ENCODE data around the gene CDAN1.

The CDAN1 gene

GRCh38 chr15:42696626-42697025 is 40.3 kb downstream of the CDAN1 start:
- Histone ChIP-seq H3K4me3 (ENCODE audit: low read depth, low read length) (no peak overlapping the region), H3K36me3 (peaks cover 62% of the 10 kb centered on the region), H3K27me3 (ENCODE audit: insufficient read depth, low read depth, severe bottlenecking) (no peaks in the 10 kb centered on the region), H3K27ac (no peak overlapping the region), H3K9me3 (ENCODE audit: severe bottlenecking) (no peaks in the 10 kb centered on the region)
- TF ChIP-seq, protein P1, sequence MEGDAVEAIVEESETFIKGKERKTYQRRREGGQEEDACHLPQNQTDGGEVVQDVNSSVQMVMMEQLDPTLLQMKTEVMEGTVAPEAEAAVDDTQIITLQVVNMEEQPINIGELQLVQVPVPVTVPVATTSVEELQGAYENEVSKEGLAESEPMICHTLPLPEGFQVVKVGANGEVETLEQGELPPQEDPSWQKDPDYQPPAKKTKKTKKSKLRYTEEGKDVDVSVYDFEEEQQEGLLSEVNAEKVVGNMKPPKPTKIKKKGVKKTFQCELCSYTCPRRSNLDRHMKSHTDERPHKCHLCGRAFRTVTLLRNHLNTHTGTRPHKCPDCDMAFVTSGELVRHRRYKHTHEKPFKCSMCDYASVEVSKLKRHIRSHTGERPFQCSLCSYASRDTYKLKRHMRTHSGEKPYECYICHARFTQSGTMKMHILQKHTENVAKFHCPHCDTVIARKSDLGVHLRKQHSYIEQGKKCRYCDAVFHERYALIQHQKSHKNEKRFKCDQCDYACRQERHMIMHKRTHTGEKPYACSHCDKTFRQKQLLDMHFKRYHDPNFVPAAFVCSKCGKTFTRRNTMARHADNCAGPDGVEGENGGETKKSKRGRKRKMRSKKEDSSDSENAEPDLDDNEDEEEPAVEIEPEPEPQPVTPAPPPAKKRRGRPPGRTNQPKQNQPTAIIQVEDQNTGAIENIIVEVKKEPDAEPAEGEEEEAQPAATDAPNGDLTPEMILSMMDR (IDR thresholded peaks at IDR 0.05; ENCODE audit: low read depth, low read length), result no peak
- DNase-seq, result no peak

- H3K27me3 ChIP-seq (ENCODE audit: insufficient read depth, low read depth, severe bottlenecking), result no peaks in the 10 kb centered on the region
Measured at GRCh38 chr15:42695527-42696071, 41.3 kb downstream of the CDAN1 start.

DNA sequence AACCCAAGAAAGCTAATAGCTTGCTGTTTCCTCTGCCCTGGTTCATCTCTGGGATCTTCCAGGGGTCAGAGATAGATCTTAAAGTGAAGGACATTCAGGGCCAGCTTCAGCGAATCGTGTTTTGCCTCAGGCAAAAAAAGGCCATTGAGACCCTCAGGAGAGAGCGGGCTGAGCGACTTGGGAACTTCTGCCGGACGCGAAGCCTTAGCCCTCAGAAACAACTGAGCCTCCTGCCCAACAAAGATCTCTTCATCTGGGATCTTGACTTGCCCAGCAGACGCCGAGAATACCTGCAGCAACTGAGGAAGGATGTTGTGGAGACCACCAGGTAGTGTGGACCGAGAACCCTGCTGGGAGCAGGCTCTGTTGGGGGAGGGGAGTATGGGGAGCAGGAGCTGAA is 42.5 kb downstream of the CDAN1 start:
- Histone ChIP-seq H3K9me3 (ENCODE audit: severe bottlenecking) (no peaks in the 10 kb centered on the region), H3K36me3 (peaks cover 65% of the 10 kb centered on the region), H3K4me3 (ENCODE audit: low read depth, low read length) (no peak overlapping the region), H3K27ac (no peak overlapping the region), H3K27me3 (ENCODE audit: insufficient read depth, low read depth, severe bottlenecking) (no peaks in the 10 kb centered on the region)
- no peak for DNase-seq
- TF ChIP-seq, protein P1 (IDR thresholded peaks at IDR 0.05; ENCODE audit: low read depth, low read length), result no peak

More at GRCh38 chr15:42695527-42696071, 41.3 kb downstream of the CDAN1 start:
- H3K9me3 ChIP-seq (ENCODE audit: severe bottlenecking), result no peaks in the 10 kb centered on the region
- TF ChIP-seq, protein P1 (IDR thresholded peaks at IDR 0.05; ENCODE audit: low read depth, low read length), result no peak
- H3K4me3 ChIP-seq (ENCODE audit: low read depth, low read length), result no peak overlapping the region
- peaks cover 65% of the 10 kb centered on the region for H3K36me3 ChIP-seq
- DNase-seq, result no peak
- no peak overlapping the region for H3K27ac ChIP-seq

GRCh38 chr15:42693942-42694341 is 43.0 kb downstream of the CDAN1 start:
- H3K36me3 ChIP-seq, result peaks cover 67% of the 10 kb centered on the region
- TF ChIP-seq, protein P1 (IDR thresholded peaks at IDR 0.05; ENCODE audit: low read depth, low read length), result no peak
- no peak for DNase-seq

GRCh38 chr15:42693496-42693895 is 43.4 kb downstream of the CDAN1 start:
- no peaks in the 10 kb centered on the region for H3K9me3 ChIP-seq (ENCODE audit: severe bottlenecking)
- H3K27me3 ChIP-seq (ENCODE audit: insufficient read depth, low read depth, severe bottlenecking), result no peaks in the 10 kb centered on the region
- TF ChIP-seq, protein P1 (IDR thresholded peaks at IDR 0.05; ENCODE audit: low read depth, low read length), result no peak
- no peak overlapping the region for H3K27ac ChIP-seq
- no peak for DNase-seq
- H3K4me3 ChIP-seq (ENCODE audit: low read depth, low read length), result no peak overlapping the region
- peaks cover 70% of the 10 kb centered on the region for H3K36me3 ChIP-seq

More at GRCh38 chr15:42693942-42694341, 43.0 kb downstream of the CDAN1 start:
- H3K27ac ChIP-seq, result no peak overlapping the region
- H3K27me3 ChIP-seq (ENCODE audit: insufficient read depth, low read depth, severe bottlenecking), result no peaks in the 10 kb centered on the region
- no peaks in the 10 kb centered on the region for H3K9me3 ChIP-seq (ENCODE audit: severe bottlenecking)
- H3K4me3 ChIP-seq (ENCODE audit: low read depth, low read length), result no peak overlapping the region

GRCh38 chr15:42692997-42693396 is 43.9 kb downstream of the CDAN1 start:
- no peaks in the 10 kb centered on the region for H3K9me3 ChIP-seq (ENCODE audit: severe bottlenecking)
- H3K27me3 ChIP-seq (ENCODE audit: insufficient read depth, low read depth, severe bottlenecking), result no peaks in the 10 kb centered on the region
- TF ChIP-seq, protein P1 (IDR thresholded peaks at IDR 0.05; ENCODE audit: low read depth, low read length), result no peak
- peaks cover 70% of the 10 kb centered on the region for H3K36me3 ChIP-seq
- no peak overlapping the region for H3K27ac ChIP-seq
- no peak for DNase-seq
- H3K4me3 ChIP-seq (ENCODE audit: low read depth, low read length), result no peak overlapping the region

All from WERI-Rb-1 (cell line).